Skeletal muscle cell (primary cell): ENCODE data around the gene NFATC4.
"Not testable (repeated sequence)": the region's sequence is repeated elsewhere in the genome, so short reads cannot be mapped to it uniquely, and the experiment has no call there.

Source experiments
- DNase-seq: peaks from one replicate; pipeline ENCODE4 v3.0.0-alpha.2; 2010; ENCODE audit warnings: low read depth
- H3K4me3 ChIP-seq: 2 replicates; pipeline ENCODE4 v1.5.1; 2011; ENCODE audit warnings: low read depth, mild to moderate bottlenecking, control low read depth, low read length, moderate library complexity

The NFATC4 gene

GRCh38 chr14:24367514-24368211 lies at the start of gene NFATC4:
NFATC4 (plus strand) TSS chr14:24368184; CDS start chr14:24368341, 157 bp downstream.
- DNase-seq, result peak; percentile 94
- H3K4me3 ChIP-seq, result peak within 1 kb of the TSS; percentile 85

- H3K4me3 ChIP-seq, result no peak overlapping the region
- DNase-seq, result no peak
Measured at GRCh38 chr14:24321212-24321975, 46.6 kb upstream of the NFATC4 start.

- no peak for DNase-seq
- H3K4me3 ChIP-seq, result no peak overlapping the region
Measured at GRCh38 chr14:24322672-24323071, 45.3 kb upstream of the NFATC4 start.

GRCh38 chr14:24323341-24323740 lies 44.6 kb upstream of the NFATC4 start:
- no peak for DNase-seq

GRCh38 chr14:24324024-24324423 lies 44.0 kb upstream of the NFATC4 start:
- DNase-seq, result no peak
- no peak overlapping the region for H3K4me3 ChIP-seq

More at GRCh38 chr14:24323341-24323740, 44.6 kb upstream of the NFATC4 start:
- no peak overlapping the region for H3K4me3 ChIP-seq

GRCh38 chr14:24325041-24325530 lies 42.9 kb upstream of the NFATC4 start:
- no peak overlapping the region for H3K4me3 ChIP-seq
- no peak for DNase-seq

- H3K4me3 ChIP-seq, result no peak overlapping the region
- no peak for DNase-seq
Measured at GRCh38 chr14:24325963-24326362, 42.0 kb upstream of the NFATC4 start.

GRCh38 chr14:24327303-24327702 lies 40.7 kb upstream of the NFATC4 start:
- no peak overlapping the region for H3K4me3 ChIP-seq
- DNase-seq, result no peak

GRCh38 chr14:24327914-24328313 lies 40.1 kb upstream of the NFATC4 start:
- DNase-seq, H3K4me3 ChIP-seq: not testable (repeated sequence)

- no peak for DNase-seq
- H3K4me3 ChIP-seq, result no peak overlapping the region
Measured at GRCh38 chr14:24329073-24329663, 38.8 kb upstream of the NFATC4 start.

GRCh38 chr14:24329736-24330135 lies 38.2 kb upstream of the NFATC4 start:
- no peak for DNase-seq
- H3K4me3 ChIP-seq, result no peak overlapping the region

GRCh38 chr14:24330973-24331674 lies 36.9 kb upstream of the NFATC4 start:
- DNase-seq, result no peak
- H3K4me3 ChIP-seq, result no peak overlapping the region

GRCh38 chr14:24331731-24332267 lies 36.2 kb upstream of the NFATC4 start:
- H3K4me3 ChIP-seq, result no peak overlapping the region
- no peak for DNase-seq

GRCh38 chr14:24332268-24332993 lies 35.6 kb upstream of the NFATC4 start:
- DNase-seq, result no peak
- H3K4me3 ChIP-seq, result peak overlapping the region; percentile 33

- H3K4me3 ChIP-seq, result peak within 1 kb of the TSS; percentile 33
Measured at GRCh38 chr14:24334431-24335291, 33.3 kb upstream of the NFATC4 start, which contains the start of gene ADCY4. ADCY4 (minus strand) TSS chr14:24335071; CDS start chr14:24334652, 419 bp downstream.

GRCh38 chr14:24335461-24336171 lies 32.4 kb upstream of the NFATC4 start:
- no peak overlapping the region for H3K4me3 ChIP-seq
- no peak for DNase-seq

More at GRCh38 chr14:24334431-24335291, 33.3 kb upstream of the NFATC4 start, which contains the start of gene ADCY4:
- DNase-seq, result no peak

- no peak for DNase-seq
- H3K4me3 ChIP-seq, result no peak overlapping the region
Measured at GRCh38 chr14:24337144-24337823, 30.7 kb upstream of the NFATC4 start.
